Measurements from ENCODE around the gene RNF214.

DNA sequence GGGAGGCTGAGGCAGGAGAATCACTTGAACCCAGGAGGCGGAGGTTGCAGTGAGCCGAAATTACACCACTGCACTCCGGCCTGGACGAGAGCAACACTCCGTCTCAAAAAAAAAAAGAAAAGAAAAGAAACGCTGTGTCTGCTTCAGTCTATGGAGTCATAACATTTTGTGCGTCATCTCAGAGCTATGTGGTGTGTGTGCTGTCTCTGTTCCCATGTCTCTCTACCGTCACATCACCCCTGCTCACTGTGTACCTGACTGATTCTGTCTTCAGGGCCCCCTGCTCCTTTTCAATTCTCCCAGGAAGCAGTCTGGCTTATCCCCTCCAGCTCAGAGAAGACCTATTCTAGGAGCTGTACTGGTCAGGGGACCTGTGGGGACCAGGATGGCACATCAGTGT, 65.7 kb downstream of the RNF214 start:
- TF ChIP-seq, protein P1, sequence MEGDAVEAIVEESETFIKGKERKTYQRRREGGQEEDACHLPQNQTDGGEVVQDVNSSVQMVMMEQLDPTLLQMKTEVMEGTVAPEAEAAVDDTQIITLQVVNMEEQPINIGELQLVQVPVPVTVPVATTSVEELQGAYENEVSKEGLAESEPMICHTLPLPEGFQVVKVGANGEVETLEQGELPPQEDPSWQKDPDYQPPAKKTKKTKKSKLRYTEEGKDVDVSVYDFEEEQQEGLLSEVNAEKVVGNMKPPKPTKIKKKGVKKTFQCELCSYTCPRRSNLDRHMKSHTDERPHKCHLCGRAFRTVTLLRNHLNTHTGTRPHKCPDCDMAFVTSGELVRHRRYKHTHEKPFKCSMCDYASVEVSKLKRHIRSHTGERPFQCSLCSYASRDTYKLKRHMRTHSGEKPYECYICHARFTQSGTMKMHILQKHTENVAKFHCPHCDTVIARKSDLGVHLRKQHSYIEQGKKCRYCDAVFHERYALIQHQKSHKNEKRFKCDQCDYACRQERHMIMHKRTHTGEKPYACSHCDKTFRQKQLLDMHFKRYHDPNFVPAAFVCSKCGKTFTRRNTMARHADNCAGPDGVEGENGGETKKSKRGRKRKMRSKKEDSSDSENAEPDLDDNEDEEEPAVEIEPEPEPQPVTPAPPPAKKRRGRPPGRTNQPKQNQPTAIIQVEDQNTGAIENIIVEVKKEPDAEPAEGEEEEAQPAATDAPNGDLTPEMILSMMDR (IDR thresholded peaks at IDR 0.05; ENCODE audit: low read depth, low read length) = no peak
- no peak for TF ChIP-seq EZH2phosphoT487 (IDR thresholded peaks at IDR 0.05; ENCODE audit: low read depth)
